GM18498 (cell line): ENCODE results near the gene SGF29.
A peak's percentile ranks its signal among the peaks of the same experiment; 100 is the strongest.
"Not testable (repeated sequence)": the region's sequence is repeated elsewhere in the genome, so short reads cannot be mapped to it uniquely, and the experiment has no call there.

Source experiments
- ATAC-seq: cut with Tn5 transposase; IDR thresholded peaks from one replicate; pipeline ENCODE4 v1.9.1; 2021; ENCODE audit warnings: mild to moderate bottlenecking, moderate library complexity; ENCODE audit not compliant: unreplicated experiment

Gene SGF29

GRCh38 chr16:28609631-28610594, 56.2 kb downstream of the SGF29 start, which contains the start of gene SULT1A1:
Gene SULT1A1 (minus strand): TSS chr16:28610044. CDS start chr16:28608855, 1,189 bp downstream.
- ATAC-seq, result no peak

- ATAC-seq, result no peak
Observed at GRCh38 chr16:28610595-28611191, 57.0 kb downstream of the SGF29 start.

- peak; percentile 57 for ATAC-seq
Observed at GRCh38 chr16:28612359-28613280, 58.9 kb downstream of the SGF29 start.

GRCh38 chr16:28613912-28614311, 60.2 kb downstream of the SGF29 start:
- not testable (repeated sequence) for ATAC-seq

GRCh38 chr16:28614561-28614960, 60.8 kb downstream of the SGF29 start:
- not testable (repeated sequence) for ATAC-seq

GRCh38 chr16:28615486-28616223, 61.9 kb downstream of the SGF29 start:
- ATAC-seq, result not testable (repeated sequence)

GRCh38 chr16:28616224-28616577, 62.5 kb downstream of the SGF29 start:
- ATAC-seq, result not testable (repeated sequence)

- ATAC-seq, result no peak
Observed at GRCh38 chr16:28616636-28617035, 62.9 kb downstream of the SGF29 start.

GRCh38 chr16:28617874-28618273, 64.2 kb downstream of the SGF29 start:
- no peak for ATAC-seq

GRCh38 chr16:28620316-28620715, 66.6 kb downstream of the SGF29 start:
- not testable (repeated sequence) for ATAC-seq

- no peak for ATAC-seq
Observed at GRCh38 chr16:28621481-28622155, 67.9 kb downstream of the SGF29 start.

- not testable (repeated sequence) for ATAC-seq
Observed at GRCh38 chr16:28622532-28623171, 68.9 kb downstream of the SGF29 start.

- no peak for ATAC-seq
Observed at GRCh38 chr16:28623172-28623711, 69.5 kb downstream of the SGF29 start.

GRCh38 chr16:28630905-28631304, 77.2 kb downstream of the SGF29 start:
- not testable (repeated sequence) for ATAC-seq

- ATAC-seq, result not testable (repeated sequence)
Observed at GRCh38 chr16:28636093-28636823, 82.5 kb downstream of the SGF29 start.

- not testable (repeated sequence) for ATAC-seq
Observed at GRCh38 chr16:28637765-28638164, 84.0 kb downstream of the SGF29 start, which contains the start of gene NPIPB8. Gene NPIPB8 (plus strand): TSS chr16:28638065. CDS start chr16:28638361, 296 bp downstream.

- ATAC-seq, result not testable (repeated sequence)
Observed at GRCh38 chr16:28638359-28638758, 84.6 kb downstream of the SGF29 start.

GRCh38 chr16:28639959-28640358, 86.2 kb downstream of the SGF29 start:
- ATAC-seq, result not testable (repeated sequence)
